Glutamatergic neuron (in vitro differentiated cells): ENCODE measurements around the gene DENND1C. TPM values are rescaled to one million over a fixed set of nuclear protein-coding genes. Genes with fewer than 3 reads are reported as not detected.

Experiments
- DNase-seq: peaks from one replicate; pipeline ENCODE4 v3.0.0; 2022
- H3K27ac Mint-ChIP-seq: one replicate; pipeline ENCODE4 v1.8.0; 2020; ENCODE audit warnings: mild to moderate bottlenecking, mixed read lengths, inconsistent platforms; ENCODE audit not compliant: unreplicated experiment
- H3K27me3 Mint-ChIP-seq: one replicate; pipeline ENCODE4 v1.8.0; 2020; ENCODE audit warnings: mild to moderate bottlenecking, moderate library complexity, mixed read lengths, inconsistent platforms; ENCODE audit not compliant: unreplicated experiment
- H3K36me3 Mint-ChIP-seq: one replicate; pipeline ENCODE4 v1.8.0; 2020; ENCODE audit warnings: mild to moderate bottlenecking, mixed read lengths, inconsistent platforms; ENCODE audit not compliant: unreplicated experiment
- H3K4me1 Mint-ChIP-seq: one replicate; pipeline ENCODE4 v1.8.0; 2020; ENCODE audit warnings: mild to moderate bottlenecking, low read depth, mixed read lengths, inconsistent platforms; ENCODE audit not compliant: unreplicated experiment
- H3K4me3 Mint-ChIP-seq: one replicate; pipeline ENCODE4 v1.8.0; 2020; ENCODE audit warnings: mild to moderate bottlenecking, mixed read lengths, inconsistent platforms; ENCODE audit not compliant: unreplicated experiment
- H3K9me3 Mint-ChIP-seq: one replicate; pipeline ENCODE4 v1.8.0; 2020; ENCODE audit warnings: mild to moderate bottlenecking, moderate library complexity, mixed read lengths, inconsistent platforms; ENCODE audit not compliant: unreplicated experiment
- total RNA-seq: library from RNA; stranded (reverse); fragmentation: NEBNext Ultra II Directional; extraction: Animal tissue kit (Norgen Biotek cat#: 25700); gene quantifications from one replicate; pipeline ENCODE4 v1.2.1, GENCODE V29; 2021; ENCODE audit not compliant: unreplicated experiment
- TF ChIP-seq, protein P1 (sequence below): fragments of 200-600 bp; sonication (generic); IDR thresholded peaks from one replicate; pipeline ENCODE4 v1.5.0; 2021; ENCODE audit not compliant: partially characterized antibody, unreplicated experiment

The DENND1C gene
- total RNA-seq, 1 donor from 2014 or later, result not detected

DNA sequence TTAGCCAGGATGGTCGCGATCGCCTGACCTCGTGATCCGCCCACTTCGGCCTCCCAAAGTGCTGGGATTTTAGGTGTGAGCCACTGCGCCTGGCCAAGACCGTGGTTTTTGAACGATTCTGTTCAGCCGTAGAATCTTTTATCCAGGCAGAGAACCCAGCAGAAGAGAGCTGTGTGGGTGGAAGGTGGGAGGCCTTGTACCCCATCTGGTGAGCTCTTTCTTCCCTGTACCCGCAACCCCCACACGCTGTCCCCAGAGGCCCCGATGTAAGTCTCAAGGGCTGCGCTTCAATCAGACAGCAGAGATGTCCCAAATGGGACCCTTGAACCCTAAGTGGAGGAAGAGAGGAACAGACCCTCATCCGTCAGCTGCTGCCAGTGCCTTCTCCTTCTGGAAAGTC is 25.7 kb downstream of the DENND1C start:
- no peak overlapping the region for H3K4me3 Mint-ChIP-seq

DNA sequence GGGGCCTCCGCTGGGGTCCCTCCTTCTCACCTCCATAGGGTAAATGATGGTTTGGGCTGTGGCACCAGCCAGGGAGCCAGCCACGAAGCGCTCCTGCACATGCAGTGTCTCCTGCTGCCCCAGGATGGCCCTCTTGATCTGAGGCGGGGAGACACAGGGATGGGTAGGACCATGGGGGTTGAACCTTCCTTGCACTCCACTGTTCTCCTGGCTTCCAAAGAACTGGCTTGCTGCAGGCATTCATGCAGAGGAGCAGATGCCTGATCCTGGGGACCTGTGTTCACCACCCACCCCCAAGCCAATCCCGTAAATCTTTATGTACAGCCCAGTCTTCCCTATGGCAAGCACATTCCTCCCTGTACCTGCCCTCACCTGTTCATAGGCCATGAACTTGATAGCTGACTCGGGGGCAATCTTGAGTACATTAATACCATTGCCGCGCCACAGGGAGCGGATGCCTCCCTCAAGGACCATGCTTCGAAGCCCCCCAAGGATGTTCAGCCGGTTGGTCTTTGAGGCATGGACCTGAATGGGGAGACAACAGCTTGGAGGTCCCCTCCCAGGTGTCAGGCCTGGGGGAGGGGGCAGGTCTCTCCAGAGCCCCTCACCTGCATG is 27.5 kb downstream of the DENND1C start:
- TF ChIP-seq, protein P1, sequence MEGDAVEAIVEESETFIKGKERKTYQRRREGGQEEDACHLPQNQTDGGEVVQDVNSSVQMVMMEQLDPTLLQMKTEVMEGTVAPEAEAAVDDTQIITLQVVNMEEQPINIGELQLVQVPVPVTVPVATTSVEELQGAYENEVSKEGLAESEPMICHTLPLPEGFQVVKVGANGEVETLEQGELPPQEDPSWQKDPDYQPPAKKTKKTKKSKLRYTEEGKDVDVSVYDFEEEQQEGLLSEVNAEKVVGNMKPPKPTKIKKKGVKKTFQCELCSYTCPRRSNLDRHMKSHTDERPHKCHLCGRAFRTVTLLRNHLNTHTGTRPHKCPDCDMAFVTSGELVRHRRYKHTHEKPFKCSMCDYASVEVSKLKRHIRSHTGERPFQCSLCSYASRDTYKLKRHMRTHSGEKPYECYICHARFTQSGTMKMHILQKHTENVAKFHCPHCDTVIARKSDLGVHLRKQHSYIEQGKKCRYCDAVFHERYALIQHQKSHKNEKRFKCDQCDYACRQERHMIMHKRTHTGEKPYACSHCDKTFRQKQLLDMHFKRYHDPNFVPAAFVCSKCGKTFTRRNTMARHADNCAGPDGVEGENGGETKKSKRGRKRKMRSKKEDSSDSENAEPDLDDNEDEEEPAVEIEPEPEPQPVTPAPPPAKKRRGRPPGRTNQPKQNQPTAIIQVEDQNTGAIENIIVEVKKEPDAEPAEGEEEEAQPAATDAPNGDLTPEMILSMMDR, result no peak
- H3K36me3 Mint-ChIP-seq, result peaks cover 21% of the 10 kb centered on the region
- H3K4me1 Mint-ChIP-seq, result peaks cover 4% of the 10 kb centered on the region
- H3K27ac Mint-ChIP-seq, result no peak overlapping the region
- H3K27me3 Mint-ChIP-seq, result peaks cover 6% of the 10 kb centered on the region
- no peak overlapping the region for H3K4me3 Mint-ChIP-seq
- peaks cover 6% of the 10 kb centered on the region for H3K9me3 Mint-ChIP-seq
- no peak for DNase-seq

More for the DNA sequence above, 25.7 kb downstream of the DENND1C start:
- TF ChIP-seq, protein P1, result no peak
- Mint-ChIP-seq H3K4me1 (peaks cover 4% of the 10 kb centered on the region), H3K27ac (no peak overlapping the region), H3K36me3 (peaks cover 21% of the 10 kb centered on the region), H3K27me3 (peaks cover 6% of the 10 kb centered on the region), H3K9me3 (peaks cover 7% of the 10 kb centered on the region)
- no peak for DNase-seq

DNA sequence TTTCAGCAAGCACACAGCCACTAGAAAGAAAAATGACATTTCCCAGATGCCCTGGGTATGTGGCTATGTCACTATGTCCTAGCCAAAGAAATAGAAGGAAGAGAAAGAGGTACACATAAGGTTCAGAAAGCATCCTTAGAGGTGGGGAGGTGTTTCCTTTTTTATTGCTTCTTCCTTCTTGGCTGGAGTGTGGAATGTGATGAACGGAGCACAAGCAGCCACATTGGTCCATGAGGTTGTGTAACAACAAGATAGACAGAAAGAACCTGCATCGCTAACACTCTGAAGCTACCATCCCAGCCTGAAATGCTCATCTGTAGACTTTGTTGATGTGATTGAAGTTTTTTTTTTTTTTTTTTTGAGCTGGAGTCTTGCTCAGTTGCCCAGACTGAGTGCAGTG is 28.7 kb downstream of the DENND1C start:
- no peak for DNase-seq
- H3K4me1 Mint-ChIP-seq, result no peaks in the 10 kb centered on the region
- peaks cover 2% of the 10 kb centered on the region for H3K27me3 Mint-ChIP-seq
- H3K27ac Mint-ChIP-seq, result no peak overlapping the region
- H3K36me3 Mint-ChIP-seq, result peaks cover 21% of the 10 kb centered on the region
- no peak overlapping the region for H3K4me3 Mint-ChIP-seq
- peaks cover 4% of the 10 kb centered on the region for H3K9me3 Mint-ChIP-seq
- TF ChIP-seq, protein P1, result no peak

DNA sequence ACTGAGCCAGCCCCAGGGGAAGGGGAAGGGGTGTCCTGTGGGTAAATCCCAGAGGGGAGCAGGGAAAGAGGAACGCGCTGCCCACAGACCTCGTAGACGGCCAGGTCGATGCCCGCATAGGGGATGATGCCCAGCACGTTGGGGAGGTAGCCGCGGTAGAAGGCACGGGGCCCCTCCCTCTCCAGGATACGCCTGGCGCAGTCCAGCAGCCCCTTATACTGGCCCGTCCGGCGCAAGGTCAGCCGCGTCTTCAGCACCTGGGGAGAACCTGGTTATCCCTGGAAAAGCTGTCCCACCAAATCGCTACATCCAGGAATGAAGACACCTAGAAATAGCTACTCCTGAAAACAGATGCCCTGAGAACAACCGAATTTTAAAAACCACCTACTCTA is 29.4 kb downstream of the DENND1C start:
- no peak for DNase-seq
- Mint-ChIP-seq H3K4me1 (no peaks in the 10 kb centered on the region), H3K9me3 (peaks cover 1% of the 10 kb centered on the region), H3K4me3 (no peak overlapping the region), H3K27me3 (no peaks in the 10 kb centered on the region), H3K27ac (no peak overlapping the region), H3K36me3 (peaks cover 21% of the 10 kb centered on the region)
- TF ChIP-seq, protein P1, result no peak

DNA sequence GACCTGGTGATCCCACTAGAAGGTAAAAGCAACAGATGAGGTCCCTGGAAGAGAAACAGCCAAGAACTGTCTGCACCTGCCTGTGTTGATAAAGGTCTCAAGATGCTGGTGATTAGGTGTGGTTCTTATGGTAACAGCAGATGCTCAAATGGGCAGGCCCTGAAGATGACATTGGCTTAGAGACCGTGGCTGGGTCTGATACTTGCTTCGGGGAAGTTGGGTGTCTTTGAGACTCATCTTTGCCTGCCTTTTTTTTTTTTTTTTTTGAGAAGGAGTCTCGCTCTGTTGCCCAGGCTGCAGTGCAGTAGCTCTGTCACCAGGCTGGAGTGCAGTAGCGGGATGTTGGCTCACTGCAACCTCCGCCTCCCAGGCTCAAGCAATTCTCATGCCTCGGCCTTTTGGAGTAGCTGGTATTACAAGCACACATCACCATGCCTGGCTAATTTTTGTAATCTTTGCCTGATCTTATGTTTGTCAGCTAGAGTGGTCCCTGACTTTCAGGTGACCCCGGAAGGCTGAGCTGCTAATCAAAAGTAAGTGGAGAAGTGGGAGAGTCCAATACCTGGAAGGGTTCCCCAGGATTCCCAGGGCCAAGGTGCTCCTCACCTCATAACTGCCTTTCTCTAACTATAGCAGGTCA is 29.9 kb downstream of the DENND1C start:
- no peak for DNase-seq
- Mint-ChIP-seq H3K36me3 (peaks cover 21% of the 10 kb centered on the region), H3K4me1 (no peaks in the 10 kb centered on the region), H3K9me3 (peaks cover 1% of the 10 kb centered on the region), H3K27me3 (no peaks in the 10 kb centered on the region), H3K4me3 (no peak overlapping the region), H3K27ac (no peak overlapping the region)
- TF ChIP-seq, protein P1, result no peak
